ENCODE results near the gene PEX13.

- TF ChIP-seq CTCF (IDR thresholded peaks at IDR 0.05), result no peak
- no peak for TF ChIP-seq POLR2A (IDR thresholded peaks at IDR 0.05)
Measured at GRCh38 chr2:60989259-60989658, 28.3 kb upstream of the PEX13 start.
